Neuronal stem cell (in vitro differentiated cells): Measurements from ENCODE around the gene INO80D.

Experiments
- DNase-seq: peaks from one replicate; pipeline ENCODE4 v3.0.0-alpha.2; 2013; ENCODE audit warnings: low spot score
- H2AFZ ChIP-seq: one replicate; pipeline ENCODE4 v1.6.1; 2013; ENCODE audit warnings: mild to moderate bottlenecking, low read length, inconsistent platforms
- H2AK5ac ChIP-seq: 2 replicates; pipeline ENCODE4 v1.6.1; 2013; ENCODE audit warnings: low read depth, mild to moderate bottlenecking, inconsistent platforms, low read length, moderate library complexity, mixed read lengths
- H2BK120ac ChIP-seq: 2 replicates; pipeline ENCODE4 v1.6.1; 2013; ENCODE audit warnings: low read depth, mild to moderate bottlenecking, inconsistent platforms, low read length, moderate library complexity, mixed read lengths
- H2BK12ac ChIP-seq: one replicate; pipeline ENCODE4 v1.6.1; 2013; ENCODE audit warnings: low read length, inconsistent platforms
- H2BK15ac ChIP-seq: 2 replicates; pipeline ENCODE4 v1.6.1; 2013; ENCODE audit warnings: mild to moderate bottlenecking, low read length, inconsistent platforms, mixed read lengths
- H2BK5ac ChIP-seq: one replicate; pipeline ENCODE4 v1.6.1; 2013; ENCODE audit warnings: inconsistent platforms, mild to moderate bottlenecking, low read length, moderate library complexity
- H3K14ac ChIP-seq: one replicate; pipeline ENCODE4 v1.6.1; 2013; ENCODE audit warnings: low read length, inconsistent platforms
- H3K18ac ChIP-seq: 2 replicates; pipeline ENCODE4 v1.6.1; 2013; ENCODE audit warnings: low read length, inconsistent platforms
- H3K23ac ChIP-seq: 2 replicates; pipeline ENCODE4 v1.6.1; 2013; ENCODE audit warnings: low read depth, mild to moderate bottlenecking, mixed read lengths, low read length, inconsistent platforms; ENCODE audit not compliant: poor library complexity
- H3K27ac ChIP-seq: replicated peaks from 3 replicates; pipeline ENCODE4 v1.5.1; 2013; ENCODE audit warnings: low read length, inconsistent platforms
- H3K27me3 ChIP-seq, 3 experiments: 2 replicates each; pipeline ENCODE4 v1.6.1; 2013; ENCODE audit warnings: low read length in 3 of 3, mild to moderate bottlenecking in 2 of 3, inconsistent platforms in 1 of 3, low read depth in 1 of 3, mixed read lengths in 1 of 3, moderate library complexity in 1 of 3; ENCODE audit not compliant: control insufficient read depth in 3 of 3, insufficient read depth in 3 of 3
- H3K36me3 ChIP-seq, 2 donors: replicated peaks in 1 of 2; 2 replicates each; pipeline ENCODE4 v1.6.1; 2013; ENCODE audit warnings: low read length in 2 of 2; ENCODE audit not compliant: control insufficient read depth in 2 of 2, insufficient read depth in 2 of 2
- H3K4ac ChIP-seq: 2 replicates; pipeline ENCODE4 v1.6.1; 2013; ENCODE audit warnings: inconsistent platforms, mild to moderate bottlenecking, low read length, moderate library complexity
- H3K4me1 ChIP-seq, 2 donors: 1 replicate in 1 of 2; 2 replicates in 1 of 2; pipeline ENCODE4 v1.6.1; 2013; ENCODE audit warnings: low read length in 2 of 2, low read depth in 1 of 2; ENCODE audit not compliant: control insufficient read depth in 2 of 2, insufficient read depth in 1 of 2
- H3K4me2 ChIP-seq: one replicate; pipeline ENCODE4 v1.6.1; 2013; ENCODE audit warnings: mild to moderate bottlenecking, low read length, inconsistent platforms; ENCODE audit not compliant: insufficient read depth, poor library complexity, severe bottlenecking
- H3K4me3 ChIP-seq, 2 donors: 2 replicates each; pipeline ENCODE4 v1.5.1; 2013; ENCODE audit warnings: low read length in 2 of 2, mild to moderate bottlenecking in 2 of 2, inconsistent platforms in 1 of 2, moderate library complexity in 1 of 2
- H3K79me1 ChIP-seq: one replicate; pipeline ENCODE4 v1.6.1; 2013; ENCODE audit warnings: low read depth, mild to moderate bottlenecking, inconsistent platforms, low read length, moderate library complexity
- H3K9ac ChIP-seq: one replicate; pipeline ENCODE4 v1.6.1; 2013; ENCODE audit warnings: mild to moderate bottlenecking, low read depth, low read length, inconsistent platforms; ENCODE audit not compliant: poor library complexity
- H3K9me3 ChIP-seq, 2 donors: replicated peaks in 1 of 2; 2 replicates each; pipeline versions ENCODE3 to v1.6.1; 2013; ENCODE audit warnings: low read length in 2 of 2, mild to moderate bottlenecking in 2 of 2, inconsistent platforms in 1 of 2, low read depth in 1 of 2, mixed read lengths in 1 of 2, moderate library complexity in 1 of 2; ENCODE audit not compliant: control insufficient read depth in 2 of 2, insufficient read depth in 1 of 2
- H4K8ac ChIP-seq: one replicate; pipeline ENCODE4 v1.6.1; 2013; ENCODE audit warnings: low read depth, mild to moderate bottlenecking, inconsistent platforms, low read length, moderate library complexity
- H4K91ac ChIP-seq: one replicate; pipeline ENCODE4 v1.6.1; 2013; ENCODE audit warnings: low read length, low read depth, mild to moderate bottlenecking, inconsistent platforms; ENCODE audit not compliant: poor library complexity
- WGBS, 2 donors: extraction: QIAGEN DNeasy Blood & Tissue Kit; methylation state at CpG; one replicate each; pipeline ENCODE4 v1.1.7; 2013; ENCODE audit warnings: missing lambda C conversion rate in 2 of 2, mixed read lengths in 1 of 2; ENCODE audit not compliant: insufficient read length in 2 of 2, insufficient replicate concordance in 1 of 2; ENCODE audit errors: extremely low coverage in 2 of 2; 5-methylcytosine and 5-hydroxymethylcytosine counted together

The INO80D gene

DNA sequence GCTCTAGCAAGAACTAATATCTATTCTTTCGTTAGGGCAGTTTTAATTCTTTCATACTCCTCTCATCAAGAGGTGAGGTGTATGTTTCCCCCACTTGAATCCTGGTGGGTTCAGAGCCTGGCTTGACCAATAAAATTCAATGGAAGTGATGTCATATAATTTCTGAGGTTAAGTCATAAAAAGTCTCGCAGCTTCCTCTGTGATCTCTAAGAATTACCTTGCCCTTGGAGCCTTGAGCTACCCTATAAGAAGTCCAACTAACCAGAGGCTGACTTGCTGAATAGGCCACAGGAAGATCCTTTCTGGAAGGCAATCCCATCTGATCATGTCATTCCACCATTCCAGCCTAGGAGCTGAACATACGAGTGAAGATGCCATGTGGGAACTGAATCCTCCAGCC lies 26.1 kb upstream of the INO80D start:
- Histone ChIP-seq H3K36me3 (peaks cover 0 to 23% of the 10 kb centered on the region in 2 donors), H3K4me3 (no peak overlapping the region), H3K4me1 (no peaks in the 10 kb centered on the region), H2BK15ac (no peak overlapping the region), H3K9ac (no peak overlapping the region), H3K4ac (no peak overlapping the region), H3K27ac (no peak overlapping the region), H3K4me2 (no peak overlapping the region), H3K79me1 (no peaks in the 10 kb centered on the region), H2BK5ac (no peak overlapping the region), H4K91ac (no peak overlapping the region), H3K14ac (no peak overlapping the region), H3K9me3 (no peaks in the 10 kb centered on the region), H2BK120ac (no peak overlapping the region), H3K18ac (no peak overlapping the region), H2BK12ac (no peak overlapping the region), H2AK5ac (no peak overlapping the region), H2AFZ (no peak overlapping the region), H3K27me3 (no peaks in the 10 kb centered on the region), H3K23ac (no peak overlapping the region), H4K8ac (no peak overlapping the region)
- no CpG with 5 or more reads among the region's 3 CpGs for WGBS, 2 donors
- no peak for DNase-seq

- H2BK120ac ChIP-seq, result no peak overlapping the region
- no peaks in the 10 kb centered on the region for H3K79me1 ChIP-seq
- no peaks in the 10 kb centered on the region for H3K9me3 ChIP-seq
- H2BK12ac ChIP-seq, result no peak overlapping the region
- H3K4me3 ChIP-seq, result no peak overlapping the region
- no peak overlapping the region for H3K23ac ChIP-seq
- no peak overlapping the region for H4K91ac ChIP-seq
- peaks cover 0 to 8% of the 10 kb centered on the region in 2 donors for H3K36me3 ChIP-seq
- no CpG with 5 or more reads among the region's 7 CpGs for WGBS, 2 donors
- no peak overlapping the region for H3K27ac ChIP-seq
- H2BK5ac ChIP-seq, result no peak overlapping the region
- H3K18ac ChIP-seq, result no peak overlapping the region
- H2BK15ac ChIP-seq, result no peak overlapping the region
- no peak overlapping the region for H3K4ac ChIP-seq
- H4K8ac ChIP-seq, result no peak overlapping the region
- no peak overlapping the region for H2AK5ac ChIP-seq
- no peak for DNase-seq
- no peak overlapping the region for H3K9ac ChIP-seq
- no peaks in the 10 kb centered on the region for H3K27me3 ChIP-seq
- no peak overlapping the region for H3K14ac ChIP-seq
- H2AFZ ChIP-seq, result no peak overlapping the region
- H3K4me1 ChIP-seq, result no peaks in the 10 kb centered on the region
- H3K4me2 ChIP-seq, result no peak overlapping the region
These were observed 22.7 kb upstream of the INO80D start for GRCh38 chr2:206108713-206109112.

GRCh38 chr2:206105541-206105940 lies 19.6 kb upstream of the INO80D start:
- Histone ChIP-seq H3K14ac (no peak overlapping the region), H4K8ac (no peak overlapping the region), H3K27me3 (no peaks in the 10 kb centered on the region), H3K9me3 (no peaks in the 10 kb centered on the region), H2AK5ac (no peak overlapping the region), H4K91ac (no peak overlapping the region), H3K4me2 (no peak overlapping the region), H2AFZ (no peak overlapping the region), H3K4me1 (no peaks in the 10 kb centered on the region), H3K4ac (no peak overlapping the region), H2BK120ac (no peak overlapping the region), H3K27ac (no peak overlapping the region), H3K23ac (no peak overlapping the region), H2BK5ac (no peak overlapping the region), H3K9ac (no peak overlapping the region), H3K18ac (no peak overlapping the region), H2BK15ac (no peak overlapping the region), H3K4me3 (no peak overlapping the region), H3K79me1 (no peaks in the 10 kb centered on the region), H3K36me3 (no peaks in the 10 kb centered on the region), H2BK12ac (no peak overlapping the region)
- no CpG with 5 or more reads among the region's 5 CpGs for WGBS, 2 donors
- DNase-seq, result no peak

- Histone ChIP-seq H2BK15ac (no peak overlapping the region), H4K91ac (no peak overlapping the region), H3K23ac (no peak overlapping the region), H2BK5ac (no peak overlapping the region), H3K79me1 (no peaks in the 10 kb centered on the region), H3K4me2 (no peak overlapping the region), H3K9me3 (no peaks in the 10 kb centered on the region), H4K8ac (no peak overlapping the region), H2BK12ac (no peak overlapping the region), H3K4me3 (no peak overlapping the region), H3K36me3 (no peaks in the 10 kb centered on the region), H2BK120ac (no peak overlapping the region), H3K18ac (no peak overlapping the region), H3K27me3 (no peaks in the 10 kb centered on the region), H2AK5ac (no peak overlapping the region), H2AFZ (no peak overlapping the region), H3K27ac (no peak overlapping the region), H3K4me1 (no peaks in the 10 kb centered on the region), H3K14ac (no peak overlapping the region), H3K4ac (no peak overlapping the region), H3K9ac (no peak overlapping the region)
- no peak for DNase-seq
- no CpG with 5 or more reads among the region's 4 CpGs for WGBS, 2 donors
These were observed 19.1 kb upstream of the INO80D start for GRCh38 chr2:206105038-206105437.
